ENCODE data around the gene MAP7. TPM values are rescaled to one million over a fixed set of nuclear protein-coding genes. Genes with fewer than 3 reads are reported as not detected.

Gene MAP7
- total and polyA plus RNA-seq, 9 of the 15 experiments (the other 6 are each of a cell fraction or from before 2014, with no cell fraction given) = 0.76 to 7.7 (median 3.9) TPM

DNA sequence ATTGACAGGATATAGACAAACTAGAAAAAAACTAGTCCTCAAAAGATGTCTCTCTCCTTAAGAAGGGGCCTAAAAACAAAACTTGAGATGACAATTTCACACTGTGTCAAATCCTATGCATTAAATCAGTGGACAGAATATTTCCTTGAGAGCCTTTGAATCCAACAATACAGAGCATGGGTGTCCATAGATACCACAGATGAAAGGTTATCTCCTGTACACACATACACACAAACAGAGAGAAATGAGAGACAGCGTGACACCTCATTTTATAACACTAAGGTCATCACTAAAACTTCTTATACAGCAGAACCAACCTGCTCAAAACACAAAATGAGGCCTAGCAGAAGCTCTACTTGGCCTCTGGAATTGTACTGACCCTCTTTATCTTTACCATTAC, 55.5 kb downstream of the MAP7 start (continued):
- TF ChIP-seq ARID1B (IDR thresholded peaks at IDR 0.05) = peak; percentile 45

DNA sequence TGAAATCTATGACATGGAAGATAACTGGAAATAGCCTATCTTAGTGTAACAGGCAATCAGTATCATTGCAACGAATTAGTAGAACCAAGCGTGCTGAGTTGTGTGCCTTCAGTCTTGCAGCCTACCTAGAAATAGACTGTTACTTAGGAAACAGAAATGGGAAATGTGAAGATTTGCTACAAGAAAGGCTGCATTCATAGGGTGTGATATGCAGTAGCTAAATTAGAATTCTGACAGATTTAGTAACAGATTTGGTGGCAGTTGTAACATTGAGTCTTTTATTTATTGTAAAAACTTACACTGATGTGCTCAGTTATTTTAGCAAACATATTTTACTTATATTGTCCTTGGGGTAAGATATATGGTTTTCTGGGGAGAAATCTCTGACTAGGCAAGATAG, 56.2 kb downstream of the MAP7 start:
- Histone ChIP-seq H3K9me1 (ENCODE audit: control insufficient read depth, insufficient read depth, low read length) (no peaks in the 10 kb centered on the region), H3K27me3 (ENCODE audit: control insufficient read depth in 2 of 2, insufficient read depth in 2 of 2, low read length in 2 of 2) (no peaks in the 10 kb centered on the region), H3K36me3 (ENCODE audit: control insufficient read depth, insufficient read depth, low read length) (no peaks in the 10 kb centered on the region), H3K27ac (ENCODE audit: extremely low read depth, low read depth, low read length) (no peak overlapping the region), H2AFZ (ENCODE audit: low read depth, low read length) (no peak overlapping the region), H3K4me1 (replicated peaks in 1 of 2; ENCODE audit: control insufficient read depth in 2 of 2, insufficient read depth in 2 of 2, low read length in 2 of 2) (peaks cover 0 to 2% of the 10 kb centered on the region in 2 experiments; a peak in 1 of 5 replicates), H4K20me1 (replicated peaks; ENCODE audit: control insufficient read depth, insufficient read depth, low read length) (no peaks in the 10 kb centered on the region), H3K9me3 (replicated peaks; ENCODE audit: control insufficient read depth, insufficient read depth, low read depth, low read length) (no peaks in the 10 kb centered on the region), H3K4me2 (ENCODE audit: insufficient read depth, low read length) (no peak overlapping the region), H3K4me3 (no peak overlapping the region), H3K79me2 (ENCODE audit: control insufficient read depth, insufficient read depth, low read length) (no peaks in the 10 kb centered on the region), H3K9ac (ENCODE audit: insufficient read depth in 1 of 2, low read depth in 2 of 2, low read length in 2 of 2) (no peak overlapping the region)
- ChIA-PET POLR2A (interaction anchor here (0.8 kb wide), 1 partner anchor 12 kb away, joined by 3 read pairs; no protein-coding TSS in a partner anchor), CTCF (ENCODE audit: low intra/inter-chr PET ratio) (no interaction called here)
- TF ChIP-seq RBFOX2 (IDR thresholded peaks at IDR 0.05; ENCODE audit: low read depth, low read length) (no peak), ZNF197 (CRISPR knock-in tag; IDR thresholded peaks at IDR 0.05; ENCODE audit: low read depth) (no peak), SAP30 (IDR thresholded peaks at IDR 0.05; ENCODE audit: borderline replicate concordance, insufficient read depth, low read depth, low read length, poor library complexity, severe bottlenecking) (no peak), POLR2G (IDR thresholded peaks at IDR 0.05; ENCODE audit: low read depth, low read length) (no peak), POLR2A (conservative IDR thresholded peaks at IDR 0.05) (no peak)
- FAIRE-seq (no peak), ATAC-seq (no peak), DNase-seq (ENCODE audit: extremely low read depth in 1 of 4, low spot score in 3 of 4) (no peak)
- in situ Hi-C loops (cut with MboI) (no loop called here), intact Hi-C loops (cut with micrococcal nuclease) (no loop called here)
- 24% methylated on average over 2 of the region's 2 CpGs for WGBS (ENCODE audit: insufficient coverage, low coverage, missing lambda C conversion rate)
- no TSS peak for BruUV-seq (replicated peaks)
